Measurements from ENCODE around the gene NRTN. TPM values are rescaled to one million over a fixed set of nuclear protein-coding genes. Genes with fewer than 3 reads are reported as not detected.

NRTN gene
- polyA plus RNA-seq, 1 donor (not counting 4 experiments of a cell fraction or from before 2014, with no cell fraction given), result not detected

DNA sequence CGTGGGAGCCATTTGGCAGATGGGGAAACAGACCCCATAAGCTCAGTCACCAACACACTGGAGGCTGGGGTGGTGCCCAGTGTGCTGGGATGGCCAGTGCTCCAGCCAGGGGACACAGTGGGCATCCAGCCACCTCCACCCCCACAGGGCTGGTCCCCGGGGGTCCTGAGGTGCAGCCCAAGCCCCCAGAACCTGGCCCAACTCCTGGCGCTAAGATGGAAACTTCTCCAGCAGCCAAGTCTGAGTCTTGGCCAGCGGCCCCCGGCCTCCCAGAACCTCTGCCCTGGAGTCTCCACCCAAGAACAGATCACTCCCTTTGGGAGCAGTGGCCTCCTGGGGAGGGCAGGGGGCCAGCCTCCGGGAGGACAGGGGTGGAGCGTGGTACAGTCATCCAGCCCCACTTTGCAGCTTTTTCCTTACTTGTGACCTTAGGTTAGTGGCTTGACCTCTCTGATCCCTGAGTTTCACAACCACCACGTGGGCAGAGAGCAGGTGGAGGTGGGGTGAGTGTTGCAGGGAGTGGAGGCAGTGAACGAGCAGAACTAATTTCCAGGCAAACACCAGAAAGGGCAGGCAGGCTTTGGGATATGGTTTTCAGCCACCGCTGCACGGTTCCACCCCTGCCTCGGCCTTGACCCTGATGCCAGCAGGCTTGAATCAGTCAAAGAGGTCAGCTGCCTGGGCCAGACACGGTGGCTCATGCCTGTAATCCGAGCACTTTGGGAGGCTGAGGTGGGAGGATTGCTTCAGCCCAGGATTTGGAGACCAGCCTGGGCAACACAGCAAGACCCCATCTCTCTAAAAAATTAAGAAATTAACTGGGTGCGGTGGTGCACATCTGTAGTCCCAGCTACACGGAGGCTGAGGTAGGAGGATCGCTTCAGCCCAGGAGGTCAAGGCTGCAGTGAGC is 4.3 kb upstream of the NRTN start:
- H3K9ac ChIP-seq (ENCODE audit: control insufficient read depth, extremely low read depth, insufficient read depth, low read length), result no peak overlapping the region
- dilution Hi-C loops (cut with MboI; ENCODE audit: extremely low pct_ligation_motif_present, low sequenced_read_pairs), result no loop called here
- no peak for FAIRE-seq

DNA sequence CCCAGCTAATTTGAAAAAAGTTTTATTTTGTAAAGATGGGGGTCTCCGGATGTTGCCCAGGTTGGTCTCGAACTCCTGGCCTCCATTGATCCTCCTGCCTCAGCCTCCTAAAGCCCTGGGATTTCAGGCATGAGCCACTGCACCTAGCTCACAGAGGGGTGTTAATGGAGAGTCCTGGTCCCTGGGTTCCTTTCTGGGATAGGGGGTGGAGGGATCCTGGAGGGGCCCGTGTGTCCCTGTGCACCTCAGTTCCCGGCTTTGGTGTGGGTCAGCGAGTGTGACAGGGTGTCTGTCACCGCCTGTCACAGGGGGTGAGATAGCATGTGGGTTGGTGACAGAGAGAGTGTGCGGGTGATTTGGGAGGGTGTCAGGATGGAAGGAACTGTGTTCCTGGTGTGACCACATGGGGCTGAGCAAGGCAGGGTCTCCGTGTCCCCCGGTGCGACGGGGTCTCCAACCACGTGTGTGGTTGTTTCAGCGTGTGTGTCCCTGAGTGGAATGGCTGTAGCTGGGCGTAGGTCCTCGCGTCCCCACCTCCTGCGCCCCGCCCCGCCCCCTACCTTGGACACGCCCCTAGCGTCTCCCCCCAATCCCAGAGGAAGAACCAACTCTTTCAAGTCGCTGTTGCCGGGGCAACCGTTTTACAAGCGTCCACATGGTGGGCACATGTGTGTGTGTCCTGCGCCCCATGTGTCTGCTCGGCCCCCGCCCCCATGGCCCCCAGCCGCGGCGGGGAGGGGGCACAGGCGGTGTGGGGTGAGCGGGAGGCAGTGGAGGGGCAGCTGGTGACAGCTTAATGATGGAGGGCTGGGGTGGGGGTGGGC is 2.9 kb upstream of the NRTN start:
- dilution Hi-C loops (cut with MboI; ENCODE audit: extremely low pct_ligation_motif_present, low sequenced_read_pairs), result no loop called here
- H4K20me1 ChIP-seq (ENCODE audit: control insufficient read depth, extremely low read depth, insufficient read depth, low read length), result no peaks in the 10 kb centered on the region
- H3K4me3 ChIP-seq (ENCODE audit: control insufficient read depth in 2 of 3, extremely low read depth in 1 of 3, insufficient read depth in 2 of 3, low read depth in 1 of 3, low read length in 3 of 3), result no peak overlapping the region
- no peak overlapping the region for H3K27ac ChIP-seq (ENCODE audit: control insufficient read depth, insufficient read depth, low read length)
- no peak overlapping the region for H2AFZ ChIP-seq (ENCODE audit: control insufficient read depth, low read length)
- H3K9me3 ChIP-seq (ENCODE audit: control insufficient read depth, low read depth, low read length), result no peaks in the 10 kb centered on the region
- FAIRE-seq (no peak), DNase-seq (ENCODE audit: low read depth, low spot score) (no peak)
- no peak overlapping the region for H3K9ac ChIP-seq (ENCODE audit: control insufficient read depth, extremely low read depth, insufficient read depth, low read length)
- H3K36me3 ChIP-seq (ENCODE audit: control insufficient read depth in 2 of 2, extremely low read depth in 1 of 2, insufficient read depth in 2 of 2, low read length in 2 of 2), result no peaks in the 10 kb centered on the region
- peaks cover 7% of the 10 kb centered on the region for H3K4me1 ChIP-seq (ENCODE audit: control insufficient read depth, extremely low read depth, insufficient read depth, low read length)
- H3K4me2 ChIP-seq (ENCODE audit: control insufficient read depth, extremely low read depth, insufficient read depth, low read depth, low read length), result no peak overlapping the region
- H3K9me1 ChIP-seq (ENCODE audit: control insufficient read depth, extremely low read depth, insufficient read depth, low read length), result no peaks in the 10 kb centered on the region
- H3K27me3 ChIP-seq (ENCODE audit: control insufficient read depth, extremely low read depth, insufficient read depth, low read length), result peaks cover 58% of the 10 kb centered on the region
- TF ChIP-seq, protein P1, sequence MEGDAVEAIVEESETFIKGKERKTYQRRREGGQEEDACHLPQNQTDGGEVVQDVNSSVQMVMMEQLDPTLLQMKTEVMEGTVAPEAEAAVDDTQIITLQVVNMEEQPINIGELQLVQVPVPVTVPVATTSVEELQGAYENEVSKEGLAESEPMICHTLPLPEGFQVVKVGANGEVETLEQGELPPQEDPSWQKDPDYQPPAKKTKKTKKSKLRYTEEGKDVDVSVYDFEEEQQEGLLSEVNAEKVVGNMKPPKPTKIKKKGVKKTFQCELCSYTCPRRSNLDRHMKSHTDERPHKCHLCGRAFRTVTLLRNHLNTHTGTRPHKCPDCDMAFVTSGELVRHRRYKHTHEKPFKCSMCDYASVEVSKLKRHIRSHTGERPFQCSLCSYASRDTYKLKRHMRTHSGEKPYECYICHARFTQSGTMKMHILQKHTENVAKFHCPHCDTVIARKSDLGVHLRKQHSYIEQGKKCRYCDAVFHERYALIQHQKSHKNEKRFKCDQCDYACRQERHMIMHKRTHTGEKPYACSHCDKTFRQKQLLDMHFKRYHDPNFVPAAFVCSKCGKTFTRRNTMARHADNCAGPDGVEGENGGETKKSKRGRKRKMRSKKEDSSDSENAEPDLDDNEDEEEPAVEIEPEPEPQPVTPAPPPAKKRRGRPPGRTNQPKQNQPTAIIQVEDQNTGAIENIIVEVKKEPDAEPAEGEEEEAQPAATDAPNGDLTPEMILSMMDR (optimal IDR thresholded peaks at IDR 0.05 in 1 of 3, IDR thresholded peaks at IDR 0.05 in 1 of 3, conservative IDR thresholded peaks at IDR 0.05 in 1 of 3; ENCODE audit: extremely low read depth in 1 of 3, insufficient read depth in 2 of 3, low read length in 3 of 3), result no peak
- no peak for TF ChIP-seq EZH2 (IDR thresholded peaks at IDR 0.05; ENCODE audit: low read length)
- H3K79me2 ChIP-seq (ENCODE audit: control insufficient read depth, insufficient read depth, low read length), result no peaks in the 10 kb centered on the region

More for the DNA sequence above, 4.3 kb upstream of the NRTN start:
- no peaks in the 10 kb centered on the region for H4K20me1 ChIP-seq (ENCODE audit: control insufficient read depth, extremely low read depth, insufficient read depth, low read length)
- DNase-seq (ENCODE audit: low read depth, low spot score), result no peak
- no peak overlapping the region for H2AFZ ChIP-seq (ENCODE audit: control insufficient read depth, low read length)
- no peak overlapping the region for H3K27ac ChIP-seq (ENCODE audit: control insufficient read depth, insufficient read depth, low read length)
- H3K4me1 ChIP-seq (ENCODE audit: control insufficient read depth, extremely low read depth, insufficient read depth, low read length), result peaks cover 7% of the 10 kb centered on the region
- no peaks in the 10 kb centered on the region for H3K9me3 ChIP-seq (ENCODE audit: control insufficient read depth, low read depth, low read length)
- no peaks in the 10 kb centered on the region for H3K9me1 ChIP-seq (ENCODE audit: control insufficient read depth, extremely low read depth, insufficient read depth, low read length)
- TF ChIP-seq EZH2 (IDR thresholded peaks at IDR 0.05; ENCODE audit: low read length), result no peak
- TF ChIP-seq, protein P1 (optimal IDR thresholded peaks at IDR 0.05 in 1 of 3, IDR thresholded peaks at IDR 0.05 in 1 of 3, conservative IDR thresholded peaks at IDR 0.05 in 1 of 3; ENCODE audit: extremely low read depth in 1 of 3, insufficient read depth in 2 of 3, low read length in 3 of 3), result no peak
- no peaks in the 10 kb centered on the region for H3K79me2 ChIP-seq (ENCODE audit: control insufficient read depth, insufficient read depth, low read length)
- H3K4me3 ChIP-seq (ENCODE audit: control insufficient read depth in 2 of 3, extremely low read depth in 1 of 3, insufficient read depth in 2 of 3, low read depth in 1 of 3, low read length in 3 of 3), result no peak overlapping the region
- peaks cover 44% of the 10 kb centered on the region for H3K27me3 ChIP-seq (ENCODE audit: control insufficient read depth, extremely low read depth, insufficient read depth, low read length)
- H3K4me2 ChIP-seq (ENCODE audit: control insufficient read depth, extremely low read depth, insufficient read depth, low read depth, low read length), result no peak overlapping the region
- H3K36me3 ChIP-seq (ENCODE audit: control insufficient read depth in 2 of 2, extremely low read depth in 1 of 2, insufficient read depth in 2 of 2, low read length in 2 of 2), result no peaks in the 10 kb centered on the region

Data from keratinocyte (primary cell).